ENCODE data around the gene GATA1.
A peak's percentile ranks its signal among the peaks of the same experiment; 100 is the strongest.

The GATA1 gene

GRCh38 chrX:48737213-48737938, 49.0 kb upstream of the GATA1 start:
- TF ChIP-seq, protein P1, sequence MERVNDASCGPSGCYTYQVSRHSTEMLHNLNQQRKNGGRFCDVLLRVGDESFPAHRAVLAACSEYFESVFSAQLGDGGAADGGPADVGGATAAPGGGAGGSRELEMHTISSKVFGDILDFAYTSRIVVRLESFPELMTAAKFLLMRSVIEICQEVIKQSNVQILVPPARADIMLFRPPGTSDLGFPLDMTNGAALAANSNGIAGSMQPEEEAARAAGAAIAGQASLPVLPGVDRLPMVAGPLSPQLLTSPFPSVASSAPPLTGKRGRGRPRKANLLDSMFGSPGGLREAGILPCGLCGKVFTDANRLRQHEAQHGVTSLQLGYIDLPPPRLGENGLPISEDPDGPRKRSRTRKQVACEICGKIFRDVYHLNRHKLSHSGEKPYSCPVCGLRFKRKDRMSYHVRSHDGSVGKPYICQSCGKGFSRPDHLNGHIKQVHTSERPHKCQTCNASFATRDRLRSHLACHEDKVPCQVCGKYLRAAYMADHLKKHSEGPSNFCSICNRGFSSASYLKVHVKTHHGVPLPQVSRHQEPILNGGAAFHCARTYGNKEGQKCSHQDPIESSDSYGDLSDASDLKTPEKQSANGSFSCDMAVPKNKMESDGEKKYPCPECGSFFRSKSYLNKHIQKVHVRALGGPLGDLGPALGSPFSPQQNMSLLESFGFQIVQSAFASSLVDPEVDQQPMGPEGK (CRISPR knock-in tag; IDR thresholded peaks at IDR 0.05; ENCODE audit: borderline replicate concordance), result no peak
- no peak for TF ChIP-seq CSDC2 (CRISPR knock-in tag; IDR thresholded peaks at IDR 0.05)
- peak; percentile 99 for ATAC-seq

- TF ChIP-seq ZNF70 (CRISPR knock-in tag; IDR thresholded peaks at IDR 0.05), result no peak
- no peak for TF ChIP-seq ISL1 (CRISPR knock-in tag; IDR thresholded peaks at IDR 0.05)
- TF ChIP-seq ZFP3 (CRISPR knock-in tag; IDR thresholded peaks at IDR 0.05), result no peak
- no peak for TF ChIP-seq GLIS3 (CRISPR knock-in tag; IDR thresholded peaks at IDR 0.05)
- no peak for TF ChIP-seq ZC3H10 (CRISPR knock-in tag; IDR thresholded peaks at IDR 0.05)
- TF ChIP-seq, protein P1 (CRISPR knock-in tag; IDR thresholded peaks at IDR 0.05; ENCODE audit: borderline replicate concordance), result no peak
- no peak for TF ChIP-seq TCF4 (CRISPR knock-in tag; IDR thresholded peaks at IDR 0.05; ENCODE audit: borderline replicate concordance)
- TF ChIP-seq ZFP30 (CRISPR knock-in tag; IDR thresholded peaks at IDR 0.05), result no peak
- no peak for TF ChIP-seq TOX (CRISPR knock-in tag; IDR thresholded peaks at IDR 0.05; ENCODE audit: borderline replicate concordance)
- TF ChIP-seq BACH2 (CRISPR knock-in tag; IDR thresholded peaks at IDR 0.05; ENCODE audit: borderline replicate concordance), result no peak
- no peak; the same call in 2 of the 3 replicates for ATAC-seq
Observed at GRCh38 chrX:48737940-48738339, 48.5 kb upstream of the GATA1 start.

DNA sequence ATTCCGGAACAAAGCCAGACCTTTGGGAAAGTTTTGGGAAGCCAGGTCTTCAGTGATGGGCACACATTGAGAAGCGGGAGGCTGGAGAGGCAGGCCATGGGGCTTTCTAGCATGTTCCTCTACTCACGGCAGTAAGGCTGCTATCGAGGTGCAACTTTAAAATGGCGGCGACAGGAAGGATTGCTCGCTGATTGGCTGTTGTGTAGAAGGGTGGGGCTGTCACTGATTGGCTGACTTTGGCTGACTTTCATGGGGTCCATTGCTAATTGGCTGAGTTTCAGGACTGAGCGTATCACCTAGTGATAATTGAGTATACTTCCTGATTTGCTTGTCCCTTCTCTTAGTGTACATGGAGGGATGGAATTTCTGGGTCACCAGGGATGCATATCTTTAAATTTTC, 44.6 kb upstream of the GATA1 start:
- TF ChIP-seq OSR1 (CRISPR knock-in tag; IDR thresholded peaks at IDR 0.05) (no peak), ESRRG (CRISPR knock-in tag; IDR thresholded peaks at IDR 0.05) (no peak), GLIS3 (CRISPR knock-in tag; IDR thresholded peaks at IDR 0.05) (no peak), ZNF8 (CRISPR knock-in tag; IDR thresholded peaks at IDR 0.05) (no peak), CREB5 (CRISPR knock-in tag; IDR thresholded peaks at IDR 0.05; ENCODE audit: low read depth) (no peak), ISL1 (CRISPR knock-in tag; IDR thresholded peaks at IDR 0.05) (no peak), BACH2 (CRISPR knock-in tag; IDR thresholded peaks at IDR 0.05; ENCODE audit: borderline replicate concordance) (no peak), ZFP3 (CRISPR knock-in tag; IDR thresholded peaks at IDR 0.05) (no peak), ZC3H10 (CRISPR knock-in tag; IDR thresholded peaks at IDR 0.05) (no peak), ARNTL (CRISPR knock-in tag; IDR thresholded peaks at IDR 0.05; ENCODE audit: borderline replicate concordance, low read depth) (no peak), CSDC2 (CRISPR knock-in tag; IDR thresholded peaks at IDR 0.05) (no peak), ZNF70 (CRISPR knock-in tag; IDR thresholded peaks at IDR 0.05) (no peak), RARB (CRISPR knock-in tag; IDR thresholded peaks at IDR 0.05) (no peak), POU6F1 (CRISPR knock-in tag; IDR thresholded peaks at IDR 0.05; ENCODE audit: borderline replicate concordance, low read depth) (no peak), SNAI2 (CRISPR knock-in tag; IDR thresholded peaks at IDR 0.05) (no peak), TCF4 (CRISPR knock-in tag; IDR thresholded peaks at IDR 0.05; ENCODE audit: borderline replicate concordance) (no peak), ZNF565 (CRISPR knock-in tag; conservative IDR thresholded peaks at IDR 0.05; ENCODE audit: low read depth) (no peak)
- TF ChIP-seq, protein P2, sequence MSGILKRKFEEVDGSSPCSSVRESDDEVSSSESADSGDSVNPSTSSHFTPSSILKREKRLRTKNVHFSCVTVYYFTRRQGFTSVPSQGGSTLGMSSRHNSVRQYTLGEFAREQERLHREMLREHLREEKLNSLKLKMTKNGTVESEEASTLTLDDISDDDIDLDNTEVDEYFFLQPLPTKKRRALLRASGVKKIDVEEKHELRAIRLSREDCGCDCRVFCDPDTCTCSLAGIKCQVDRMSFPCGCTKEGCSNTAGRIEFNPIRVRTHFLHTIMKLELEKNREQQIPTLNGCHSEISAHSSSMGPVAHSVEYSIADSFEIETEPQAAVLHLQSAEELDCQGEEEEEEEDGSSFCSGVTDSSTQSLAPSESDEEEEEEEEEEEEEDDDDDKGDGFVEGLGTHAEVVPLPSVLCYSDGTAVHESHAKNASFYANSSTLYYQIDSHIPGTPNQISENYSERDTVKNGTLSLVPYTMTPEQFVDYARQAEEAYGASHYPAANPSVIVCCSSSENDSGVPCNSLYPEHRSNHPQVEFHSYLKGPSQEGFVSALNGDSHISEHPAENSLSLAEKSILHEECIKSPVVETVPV (CRISPR knock-in tag; IDR thresholded peaks at IDR 0.05), result no peak
- TF ChIP-seq, protein P3, sequence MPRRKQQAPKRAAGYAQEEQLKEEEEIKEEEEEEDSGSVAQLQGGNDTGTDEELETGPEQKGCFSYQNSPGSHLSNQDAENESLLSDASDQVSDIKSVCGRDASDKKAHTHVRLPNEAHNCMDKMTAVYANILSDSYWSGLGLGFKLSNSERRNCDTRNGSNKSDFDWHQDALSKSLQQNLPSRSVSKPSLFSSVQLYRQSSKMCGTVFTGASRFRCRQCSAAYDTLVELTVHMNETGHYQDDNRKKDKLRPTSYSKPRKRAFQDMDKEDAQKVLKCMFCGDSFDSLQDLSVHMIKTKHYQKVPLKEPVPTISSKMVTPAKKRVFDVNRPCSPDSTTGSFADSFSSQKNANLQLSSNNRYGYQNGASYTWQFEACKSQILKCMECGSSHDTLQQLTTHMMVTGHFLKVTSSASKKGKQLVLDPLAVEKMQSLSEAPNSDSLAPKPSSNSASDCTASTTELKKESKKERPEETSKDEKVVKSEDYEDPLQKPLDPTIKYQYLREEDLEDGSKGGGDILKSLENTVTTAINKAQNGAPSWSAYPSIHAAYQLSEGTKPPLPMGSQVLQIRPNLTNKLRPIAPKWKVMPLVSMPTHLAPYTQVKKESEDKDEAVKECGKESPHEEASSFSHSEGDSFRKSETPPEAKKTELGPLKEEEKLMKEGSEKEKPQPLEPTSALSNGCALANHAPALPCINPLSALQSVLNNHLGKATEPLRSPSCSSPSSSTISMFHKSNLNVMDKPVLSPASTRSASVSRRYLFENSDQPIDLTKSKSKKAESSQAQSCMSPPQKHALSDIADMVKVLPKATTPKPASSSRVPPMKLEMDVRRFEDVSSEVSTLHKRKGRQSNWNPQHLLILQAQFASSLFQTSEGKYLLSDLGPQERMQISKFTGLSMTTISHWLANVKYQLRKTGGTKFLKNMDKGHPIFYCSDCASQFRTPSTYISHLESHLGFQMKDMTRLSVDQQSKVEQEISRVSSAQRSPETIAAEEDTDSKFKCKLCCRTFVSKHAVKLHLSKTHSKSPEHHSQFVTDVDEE (CRISPR knock-in tag; IDR thresholded peaks at IDR 0.05), result no peak
- ATAC-seq, result no peak

Measured in SK-N-SH treated with all-trans-retinoic acid at 6 μM for 48 hours (cell line).